ENCODE measurements around the gene RTL9. TPM values are rescaled to one million over a fixed set of nuclear protein-coding genes. Genes with fewer than 3 reads are reported as not detected.
A peak's percentile ranks its signal among the peaks of the same experiment; 100 is the strongest.

Gene RTL9
- total and polyA plus RNA-seq, 2 of the 13 experiments (the other 11 are each of a cell fraction or from before 2014, with no cell fraction given), result 0.01 to 0.02 TPM

DNA sequence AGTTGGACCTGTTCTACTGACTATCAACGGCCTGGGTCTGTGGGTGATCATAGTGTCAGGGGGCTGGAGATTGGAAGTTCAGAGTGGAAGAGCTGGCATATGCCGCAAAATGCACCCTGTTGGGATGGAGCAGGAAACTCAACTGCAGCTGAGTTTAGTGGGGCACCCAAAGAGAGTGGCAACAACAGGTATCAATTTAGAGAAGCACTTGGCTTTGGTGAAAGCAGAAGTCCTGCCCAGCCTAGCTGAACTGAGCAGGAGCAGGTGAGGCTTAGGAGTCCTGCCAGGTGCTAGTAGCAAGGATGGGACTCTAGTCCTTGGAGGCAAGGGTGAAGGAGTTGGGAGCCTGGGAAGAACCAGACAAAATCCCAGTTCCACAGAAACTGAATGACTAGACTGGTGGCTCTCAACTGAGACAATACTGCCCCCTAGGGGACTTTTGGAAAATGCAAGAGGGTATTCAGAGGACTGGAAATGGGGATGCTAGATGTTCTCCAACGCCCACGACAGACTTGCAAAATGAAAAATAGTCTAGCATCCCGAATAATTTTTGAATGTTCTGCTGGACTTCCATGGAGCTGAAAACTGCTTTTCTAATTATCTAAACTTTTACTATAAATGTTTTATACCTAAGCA is 49.4 kb downstream of the RTL9 start (continued):
- TF ChIP-seq YY1 (IDR thresholded peaks at IDR 0.05; ENCODE audit: insufficient read depth, insufficient replicate concordance, low read depth, low read length) (no peak), SMC3 (IDR thresholded peaks at IDR 0.05; ENCODE audit: low read length) (peak; percentile 48; the same call in 1 of the 2 replicates), ERF (CRISPR knock-in tag; IDR thresholded peaks at IDR 0.05) (no peak), RAD21 (CRISPR knock-in tag; IDR thresholded peaks at IDR 0.05) (peak; percentile 42; the same call in 1 of the 2 replicates), ZNF614 (CRISPR knock-in tag; IDR thresholded peaks at IDR 0.05; ENCODE audit: borderline replicate concordance) (no peak)
- TF ChIP-seq, protein P1, sequence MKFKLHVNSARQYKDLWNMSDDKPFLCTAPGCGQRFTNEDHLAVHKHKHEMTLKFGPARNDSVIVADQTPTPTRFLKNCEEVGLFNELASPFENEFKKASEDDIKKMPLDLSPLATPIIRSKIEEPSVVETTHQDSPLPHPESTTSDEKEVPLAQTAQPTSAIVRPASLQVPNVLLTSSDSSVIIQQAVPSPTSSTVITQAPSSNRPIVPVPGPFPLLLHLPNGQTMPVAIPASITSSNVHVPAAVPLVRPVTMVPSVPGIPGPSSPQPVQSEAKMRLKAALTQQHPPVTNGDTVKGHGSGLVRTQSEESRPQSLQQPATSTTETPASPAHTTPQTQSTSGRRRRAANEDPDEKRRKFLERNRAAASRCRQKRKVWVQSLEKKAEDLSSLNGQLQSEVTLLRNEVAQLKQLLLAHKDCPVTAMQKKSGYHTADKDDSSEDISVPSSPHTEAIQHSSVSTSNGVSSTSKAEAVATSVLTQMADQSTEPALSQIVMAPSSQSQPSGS (CRISPR knock-in tag; IDR thresholded peaks at IDR 0.05), result no peak
- TF ChIP-seq, protein P2, sequence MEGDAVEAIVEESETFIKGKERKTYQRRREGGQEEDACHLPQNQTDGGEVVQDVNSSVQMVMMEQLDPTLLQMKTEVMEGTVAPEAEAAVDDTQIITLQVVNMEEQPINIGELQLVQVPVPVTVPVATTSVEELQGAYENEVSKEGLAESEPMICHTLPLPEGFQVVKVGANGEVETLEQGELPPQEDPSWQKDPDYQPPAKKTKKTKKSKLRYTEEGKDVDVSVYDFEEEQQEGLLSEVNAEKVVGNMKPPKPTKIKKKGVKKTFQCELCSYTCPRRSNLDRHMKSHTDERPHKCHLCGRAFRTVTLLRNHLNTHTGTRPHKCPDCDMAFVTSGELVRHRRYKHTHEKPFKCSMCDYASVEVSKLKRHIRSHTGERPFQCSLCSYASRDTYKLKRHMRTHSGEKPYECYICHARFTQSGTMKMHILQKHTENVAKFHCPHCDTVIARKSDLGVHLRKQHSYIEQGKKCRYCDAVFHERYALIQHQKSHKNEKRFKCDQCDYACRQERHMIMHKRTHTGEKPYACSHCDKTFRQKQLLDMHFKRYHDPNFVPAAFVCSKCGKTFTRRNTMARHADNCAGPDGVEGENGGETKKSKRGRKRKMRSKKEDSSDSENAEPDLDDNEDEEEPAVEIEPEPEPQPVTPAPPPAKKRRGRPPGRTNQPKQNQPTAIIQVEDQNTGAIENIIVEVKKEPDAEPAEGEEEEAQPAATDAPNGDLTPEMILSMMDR (CRISPR knock-in tag; IDR thresholded peaks at IDR 0.05), result peak; percentile 62
- TF ChIP-seq, protein P3, sequence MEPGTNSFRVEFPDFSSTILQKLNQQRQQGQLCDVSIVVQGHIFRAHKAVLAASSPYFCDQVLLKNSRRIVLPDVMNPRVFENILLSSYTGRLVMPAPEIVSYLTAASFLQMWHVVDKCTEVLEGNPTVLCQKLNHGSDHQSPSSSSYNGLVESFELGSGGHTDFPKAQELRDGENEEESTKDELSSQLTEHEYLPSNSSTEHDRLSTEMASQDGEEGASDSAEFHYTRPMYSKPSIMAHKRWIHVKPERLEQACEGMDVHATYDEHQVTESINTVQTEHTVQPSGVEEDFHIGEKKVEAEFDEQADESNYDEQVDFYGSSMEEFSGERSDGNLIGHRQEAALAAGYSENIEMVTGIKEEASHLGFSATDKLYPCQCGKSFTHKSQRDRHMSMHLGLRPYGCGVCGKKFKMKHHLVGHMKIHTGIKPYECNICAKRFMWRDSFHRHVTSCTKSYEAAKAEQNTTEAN (CRISPR knock-in tag; conservative IDR thresholded peaks at IDR 0.05), result no peak
- TF ChIP-seq, protein P4, sequence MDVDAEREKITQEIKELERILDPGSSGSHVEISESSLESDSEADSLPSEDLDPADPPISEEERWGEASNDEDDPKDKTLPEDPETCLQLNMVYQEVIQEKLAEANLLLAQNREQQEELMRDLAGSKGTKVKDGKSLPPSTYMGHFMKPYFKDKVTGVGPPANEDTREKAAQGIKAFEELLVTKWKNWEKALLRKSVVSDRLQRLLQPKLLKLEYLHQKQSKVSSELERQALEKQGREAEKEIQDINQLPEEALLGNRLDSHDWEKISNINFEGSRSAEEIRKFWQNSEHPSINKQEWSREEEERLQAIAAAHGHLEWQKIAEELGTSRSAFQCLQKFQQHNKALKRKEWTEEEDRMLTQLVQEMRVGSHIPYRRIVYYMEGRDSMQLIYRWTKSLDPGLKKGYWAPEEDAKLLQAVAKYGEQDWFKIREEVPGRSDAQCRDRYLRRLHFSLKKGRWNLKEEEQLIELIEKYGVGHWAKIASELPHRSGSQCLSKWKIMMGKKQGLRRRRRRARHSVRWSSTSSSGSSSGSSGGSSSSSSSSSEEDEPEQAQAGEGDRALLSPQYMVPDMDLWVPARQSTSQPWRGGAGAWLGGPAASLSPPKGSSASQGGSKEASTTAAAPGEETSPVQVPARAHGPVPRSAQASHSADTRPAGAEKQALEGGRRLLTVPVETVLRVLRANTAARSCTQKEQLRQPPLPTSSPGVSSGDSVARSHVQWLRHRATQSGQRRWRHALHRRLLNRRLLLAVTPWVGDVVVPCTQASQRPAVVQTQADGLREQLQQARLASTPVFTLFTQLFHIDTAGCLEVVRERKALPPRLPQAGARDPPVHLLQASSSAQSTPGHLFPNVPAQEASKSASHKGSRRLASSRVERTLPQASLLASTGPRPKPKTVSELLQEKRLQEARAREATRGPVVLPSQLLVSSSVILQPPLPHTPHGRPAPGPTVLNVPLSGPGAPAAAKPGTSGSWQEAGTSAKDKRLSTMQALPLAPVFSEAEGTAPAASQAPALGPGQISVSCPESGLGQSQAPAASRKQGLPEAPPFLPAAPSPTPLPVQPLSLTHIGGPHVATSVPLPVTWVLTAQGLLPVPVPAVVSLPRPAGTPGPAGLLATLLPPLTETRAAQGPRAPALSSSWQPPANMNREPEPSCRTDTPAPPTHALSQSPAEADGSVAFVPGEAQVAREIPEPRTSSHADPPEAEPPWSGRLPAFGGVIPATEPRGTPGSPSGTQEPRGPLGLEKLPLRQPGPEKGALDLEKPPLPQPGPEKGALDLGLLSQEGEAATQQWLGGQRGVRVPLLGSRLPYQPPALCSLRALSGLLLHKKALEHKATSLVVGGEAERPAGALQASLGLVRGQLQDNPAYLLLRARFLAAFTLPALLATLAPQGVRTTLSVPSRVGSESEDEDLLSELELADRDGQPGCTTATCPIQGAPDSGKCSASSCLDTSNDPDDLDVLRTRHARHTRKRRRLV (CRISPR knock-in tag; IDR thresholded peaks at IDR 0.05), result no peak

Small RNA genes lying within 50 kb of the gene (small RNA-seq; reads per million reads assigned to genes)
- gene GNG5P2 (ENCODE audit: insufficient read depth in 2 of 3, insufficient read length in 3 of 3, low read depth in 2 of 3, low replicate concordance in 1 of 3), result 0 reads per million in 3 experiments

Other genes starting within 250 kb of the RTL9 start
- 7.5 and 8.6 TPM in 2 replicates for gene AMMECR1, start 40.8 kb upstream of the RTL9 start, total RNA-seq (2016; rRNA removed; fragmentation: Illumina TruSeq; extraction: Trizol)
- 1.8 and 3.1 TPM in 2 replicates for gene AMMECR1, start 40.8 kb upstream of the RTL9 start, polyA plus RNA-seq (2011; rRNA removed)

Measured in HepG2 (cell line).